Limb (tissue), 2 donors: ENCODE results near the gene C10orf71.

Source experiments
- DNase-seq, 2 donors: peaks; one replicate each; pipeline ENCODE4 v3.0.0-alpha.2; 2016; ENCODE audit errors: extremely low spot score in 2 of 2

The C10orf71 gene

DNA sequence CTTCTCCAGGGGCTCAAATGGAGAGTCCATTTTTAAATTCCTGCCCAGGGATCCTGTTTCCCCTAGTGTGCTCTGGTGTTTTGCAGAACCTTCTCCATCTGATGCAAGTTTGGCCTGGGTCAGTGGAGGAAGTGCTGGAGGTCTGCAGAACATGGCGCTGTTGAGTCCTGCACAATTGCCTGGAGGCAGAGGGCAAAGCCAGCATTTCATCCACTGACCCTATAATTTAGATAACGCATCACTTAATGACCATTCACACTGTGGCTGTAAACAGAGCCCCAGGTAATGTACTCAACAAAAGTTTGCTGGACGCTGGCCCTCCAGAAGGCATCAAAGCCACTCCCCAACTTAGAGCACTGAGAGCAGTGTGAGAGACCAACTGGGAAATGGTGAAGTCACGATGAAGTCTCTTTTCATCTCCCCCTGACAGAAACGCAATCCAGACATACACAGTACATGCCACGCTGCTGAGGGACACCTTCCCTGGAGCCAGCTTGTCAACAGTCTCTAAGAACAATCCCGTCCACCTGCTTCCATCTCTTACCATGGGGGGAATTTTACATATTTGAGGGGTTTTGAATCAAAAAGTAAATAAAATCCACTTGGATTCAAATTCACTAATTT is 13.4 kb downstream of the C10orf71 start:
- no peak for DNase-seq

DNA sequence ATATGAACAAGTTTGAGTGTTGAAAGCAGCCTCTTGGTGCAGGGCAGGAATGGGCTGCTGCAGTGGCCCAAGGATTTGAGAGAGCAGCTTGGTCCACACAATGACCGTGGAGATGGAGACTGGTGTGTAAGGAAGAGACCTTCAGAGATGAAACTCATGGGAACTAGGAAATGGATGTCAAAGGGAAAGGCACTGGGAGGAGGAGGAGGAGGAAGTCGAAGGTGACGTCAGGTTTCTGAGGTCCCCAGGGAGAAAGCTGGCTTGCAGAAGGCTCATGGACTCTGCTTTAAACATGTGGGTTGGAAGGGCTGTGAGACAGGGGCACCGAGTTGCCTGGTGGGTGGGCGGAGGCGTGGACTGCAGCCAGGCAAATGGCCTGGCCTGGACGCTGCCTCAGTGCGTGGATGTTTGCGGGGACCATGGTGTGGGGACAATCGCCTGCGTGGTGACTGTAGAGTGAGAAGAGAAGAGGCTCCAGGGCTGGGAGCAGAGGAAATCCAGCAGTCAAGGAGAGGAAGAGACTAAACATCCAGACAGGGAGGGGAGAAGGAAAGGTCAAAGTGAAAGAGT is 14.6 kb downstream of the C10orf71 start:
- DNase-seq: no peak

- no peak for DNase-seq
Measured at GRCh38 chr10:49314806-49315205, 15.8 kb downstream of the C10orf71 start.

GRCh38 chr10:49318028-49318427 is 19.1 kb downstream of the C10orf71 start:
- DNase-seq: no peak

GRCh38 chr10:49318755-49319154 is 19.8 kb downstream of the C10orf71 start:
- DNase-seq: peak in 1 of 2 donors; percentile 9

DNA sequence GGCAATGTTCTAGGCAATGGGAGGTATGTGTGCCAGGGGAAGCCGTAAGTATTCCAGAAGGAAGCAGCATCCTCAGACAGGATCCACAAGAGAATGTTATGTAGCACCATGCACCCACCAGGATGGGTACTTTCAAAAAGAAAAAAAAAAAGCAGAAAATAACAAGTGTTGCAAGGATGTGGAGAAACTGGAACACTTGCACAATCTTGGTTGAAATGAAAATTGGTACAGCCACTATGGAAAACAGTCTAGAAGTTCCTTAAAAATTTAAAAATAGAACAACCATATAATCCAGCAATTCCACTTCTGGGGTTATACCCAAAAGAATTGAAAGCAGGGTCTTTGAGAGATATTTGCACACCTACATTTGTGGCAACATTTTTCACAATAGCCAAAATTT is 20.2 kb downstream of the C10orf71 start:
- DNase-seq: no peak

DNA sequence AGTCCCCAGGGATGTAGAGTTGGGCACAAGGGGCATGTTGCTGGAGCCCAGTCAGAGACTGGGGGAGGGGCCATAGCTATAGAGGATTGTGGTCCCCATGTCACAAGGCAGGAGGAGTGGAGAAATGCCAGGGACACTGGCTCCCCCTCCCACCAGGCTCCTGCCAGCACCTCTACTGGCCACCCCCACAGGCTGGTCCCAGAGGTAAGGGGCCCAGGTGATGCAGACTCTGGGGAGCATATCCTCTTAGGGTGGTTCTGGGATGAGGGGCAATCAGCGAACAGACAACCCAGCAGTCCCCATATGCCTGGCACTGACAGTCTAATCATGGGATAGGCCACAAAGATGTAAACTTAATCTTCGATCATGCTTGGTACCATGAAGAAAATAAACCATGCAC is 21.2 kb downstream of the C10orf71 start:
- peak in 1 of 2 donors; percentile 15 for DNase-seq

DNA sequence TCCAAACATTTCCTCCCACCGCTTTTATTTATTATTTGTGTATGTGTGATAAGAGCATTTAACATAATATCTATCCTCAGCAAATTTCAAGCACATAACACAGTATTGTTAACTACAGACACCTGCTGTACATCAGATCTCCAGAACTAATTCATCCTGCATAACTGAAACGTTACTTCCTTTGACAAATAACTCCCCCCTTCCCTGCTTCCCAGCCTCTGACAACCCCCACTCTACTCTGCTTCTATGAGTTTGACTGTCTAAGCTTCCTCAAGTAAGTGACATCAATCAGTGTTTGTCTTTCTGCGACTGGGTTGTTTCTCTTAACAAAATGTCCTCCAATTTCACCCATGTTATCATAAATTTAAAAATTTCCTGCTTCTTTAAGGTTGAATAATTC is 22.1 kb downstream of the C10orf71 start:
- peak in 1 of 2 donors; percentile 3 for DNase-seq

DNA sequence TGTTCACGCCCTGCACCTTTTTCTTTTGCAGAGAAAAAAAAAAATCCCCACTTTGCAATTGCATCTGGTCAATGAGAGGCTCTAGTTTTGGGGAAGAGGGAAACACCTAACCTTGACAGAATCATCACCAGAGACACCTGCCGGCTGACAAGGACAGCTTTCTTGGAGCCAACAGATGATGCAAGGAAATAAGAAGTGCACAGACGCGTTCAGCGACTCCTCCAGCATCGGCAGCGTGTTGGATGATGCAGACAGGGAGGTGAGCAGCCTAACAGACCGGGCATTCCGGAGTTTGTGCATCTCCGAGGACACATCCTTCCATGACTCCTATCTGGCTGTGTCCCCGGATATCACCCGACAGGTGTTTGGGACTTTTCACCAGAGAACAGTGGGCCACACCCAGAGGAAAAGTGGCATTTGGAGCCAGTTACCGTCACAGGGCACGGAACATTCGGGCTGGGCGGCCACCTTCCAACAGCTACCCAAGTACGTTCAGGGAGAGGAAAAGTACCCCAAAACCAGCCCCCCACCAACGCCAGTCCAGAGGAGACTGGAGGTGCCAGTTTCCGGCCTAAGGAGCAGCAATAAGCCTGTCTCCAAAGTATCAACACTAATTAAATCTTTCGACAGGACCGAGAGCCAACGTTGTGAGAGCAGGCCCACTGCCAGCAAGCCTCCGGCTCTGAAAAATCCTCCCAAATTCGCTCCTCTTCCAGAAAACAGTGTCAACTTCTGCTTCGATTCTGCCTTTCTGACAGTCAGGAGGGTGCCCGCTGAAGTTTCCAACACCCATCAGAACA is 23.6 kb downstream of the C10orf71 start:
- no peak for DNase-seq

- no peak for DNase-seq
Measured at GRCh38 chr10:49323171-49323895, 24.4 kb downstream of the C10orf71 start.

GRCh38 chr10:49323896-49324270 is 24.9 kb downstream of the C10orf71 start:
- DNase-seq: no peak

GRCh38 chr10:49324711-49325110 is 25.7 kb downstream of the C10orf71 start:
- peak in 1 of 2 donors; percentile 24 for DNase-seq

GRCh38 chr10:49325131-49325915 is 26.4 kb downstream of the C10orf71 start:
- peak in 1 of 2 donors; percentile 18 for DNase-seq

- DNase-seq: peak in 1 of 2 donors; percentile 23
Measured at GRCh38 chr10:49325916-49326783, 27.2 kb downstream of the C10orf71 start.

DNA sequence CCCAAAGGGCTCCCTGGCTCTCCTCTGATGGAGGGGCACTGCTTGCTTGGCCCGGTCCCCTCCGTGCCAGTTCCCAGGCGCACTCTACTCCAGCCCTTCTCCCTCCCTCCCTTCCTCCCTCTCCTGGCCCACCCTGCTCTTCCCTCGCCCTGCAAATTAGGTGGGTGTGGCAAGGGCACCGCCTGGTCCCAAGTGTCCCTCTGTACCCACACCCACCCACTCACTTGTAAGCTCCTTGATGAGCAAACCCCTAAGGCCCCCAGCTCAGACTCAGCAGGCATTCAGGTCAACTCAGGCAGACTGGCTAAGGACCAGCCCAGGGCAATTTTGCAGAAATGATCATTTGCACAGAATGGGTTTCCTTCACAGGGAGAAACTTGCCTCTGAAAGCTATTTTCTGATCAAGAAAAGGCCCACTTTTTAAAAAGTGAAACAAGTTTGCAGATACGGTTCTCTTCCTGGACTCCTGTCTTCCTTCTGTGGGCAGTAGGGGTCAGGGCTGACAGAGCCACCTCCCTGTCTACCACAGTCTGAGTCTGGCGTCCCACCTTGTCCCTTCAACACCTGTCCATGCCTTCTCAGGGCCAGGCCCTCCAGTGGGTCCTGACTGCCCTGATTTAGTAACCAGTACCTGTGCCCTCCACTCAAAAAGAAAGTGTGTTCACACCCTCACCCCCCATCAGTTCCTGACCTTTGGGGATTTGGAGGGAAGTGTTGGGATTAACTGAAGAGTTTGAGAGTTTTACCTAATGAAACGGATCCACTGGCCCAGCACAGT is 28.3 kb downstream of the C10orf71 start:
- DNase-seq: peak in 1 of 2 donors; percentile 12

GRCh38 chr10:49328401-49329145 is 29.6 kb downstream of the C10orf71 start:
- peak in 1 of 2 donors; percentile 10 for DNase-seq

DNA sequence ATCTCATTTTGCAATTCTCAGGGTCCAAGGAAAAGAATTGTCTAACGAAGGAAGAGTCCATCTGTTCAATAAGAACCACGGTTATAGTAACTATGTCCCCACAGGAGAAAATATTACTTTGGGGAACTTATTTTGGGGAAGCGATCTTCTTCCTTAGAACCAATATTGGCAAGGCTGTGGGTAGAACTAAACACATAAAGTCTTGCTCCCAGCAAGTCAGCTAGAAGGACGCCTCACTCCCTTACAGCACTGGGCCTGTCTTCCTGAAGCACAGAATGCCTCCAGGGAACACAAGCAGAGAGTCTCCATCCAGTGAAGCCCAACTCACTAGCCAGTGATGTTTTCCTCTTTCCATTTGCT is 30.2 kb downstream of the C10orf71 start:
- peak in 1 of 2 donors; percentile 5 for DNase-seq

- peak in 1 of 2 donors; percentile 1 for DNase-seq
Measured at GRCh38 chr10:49330127-49330665, 31.2 kb downstream of the C10orf71 start.
